ENCODE measurements around the gene ARAP2.

ARAP2 gene

DNA sequence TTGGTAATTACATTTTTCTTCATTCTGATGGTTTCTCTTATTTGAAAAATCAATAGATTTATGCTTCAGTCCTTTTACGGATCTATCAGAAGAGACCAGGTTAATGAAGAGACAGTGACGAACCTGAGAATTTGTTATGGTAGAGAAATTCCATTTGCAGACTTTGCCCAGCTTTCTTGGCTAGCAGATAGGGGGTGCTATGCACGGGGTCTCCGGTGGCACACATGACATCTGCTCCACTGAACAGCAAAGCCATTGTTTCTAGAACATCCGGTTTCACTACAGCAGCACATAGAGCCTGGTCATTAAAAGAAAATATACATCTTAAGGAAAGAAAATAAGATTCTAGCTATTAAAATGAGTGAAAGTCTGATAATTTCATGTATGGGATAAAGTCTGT, 85.1 kb downstream of the ARAP2 start:
- no peak overlapping the region for H3K4me2 ChIP-seq
- no peaks in the 10 kb centered on the region for H3K9me3 ChIP-seq (replicated peaks in 1 of 11)
- H3K27me3 ChIP-seq: no peaks in the 10 kb centered on the region
- no peak for TF ChIP-seq Cebpa-rat (IDR thresholded peaks at IDR 0.05)
- H3K4me3 ChIP-seq: no peak overlapping the region
- peaks cover 0 to 3% (median 0%) of the 10 kb centered on the region in 10 experiments; a peak in 2 of 20 replicates for H3K4me1 ChIP-seq
- peaks cover 0 to 92% (median 8%) of the 10 kb centered on the region in 11 experiments; a peak in 10 of 22 replicates for H4K20me1 ChIP-seq
- H3K27ac ChIP-seq: no peak overlapping the region
- H3K36me3 ChIP-seq: peaks cover 78 to 98% (median 91%) of the 10 kb centered on the region in 11 experiments
- no peak overlapping the region for H3K9ac ChIP-seq

DNA sequence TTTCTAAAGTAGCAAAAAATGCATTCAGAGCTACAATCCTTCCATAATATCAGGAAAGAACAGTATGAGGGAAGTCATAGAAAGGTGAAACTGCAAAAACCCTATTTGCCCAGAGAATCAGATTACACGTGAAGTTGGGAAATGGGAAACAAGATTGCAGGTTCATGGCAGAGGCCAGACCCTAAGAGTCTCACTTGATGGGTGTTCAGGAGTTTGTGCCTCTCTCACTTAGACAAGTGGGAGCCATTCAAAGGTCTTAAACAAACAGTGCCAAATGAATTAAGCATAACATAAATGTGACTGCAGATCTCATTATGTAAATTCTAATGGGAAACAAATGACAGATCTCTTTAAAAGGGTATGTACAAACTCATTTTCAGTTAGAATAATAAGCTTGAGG, 91.6 kb downstream of the ARAP2 start:
- Histone ChIP-seq H3K36me3 (peaks cover 63 to 98% (median 84%) of the 10 kb centered on the region in 11 experiments), H3K27ac (no peak overlapping the region), H3K9me3 (replicated peaks in 1 of 11) (no peaks in the 10 kb centered on the region), H3K4me2 (no peak overlapping the region), H4K20me1 (peaks cover 0 to 93% (median 21%) of the 10 kb centered on the region in 11 experiments; a peak in 12 of 22 replicates), H3K9ac (no peak overlapping the region), H3K4me1 (peaks cover 0 to 3% (median 0%) of the 10 kb centered on the region in 10 experiments; a peak in 2 of 20 replicates), H3K4me3 (no peak overlapping the region), H3K27me3 (no peaks in the 10 kb centered on the region)
- TF ChIP-seq Cebpa-rat (IDR thresholded peaks at IDR 0.05): no peak

DNA sequence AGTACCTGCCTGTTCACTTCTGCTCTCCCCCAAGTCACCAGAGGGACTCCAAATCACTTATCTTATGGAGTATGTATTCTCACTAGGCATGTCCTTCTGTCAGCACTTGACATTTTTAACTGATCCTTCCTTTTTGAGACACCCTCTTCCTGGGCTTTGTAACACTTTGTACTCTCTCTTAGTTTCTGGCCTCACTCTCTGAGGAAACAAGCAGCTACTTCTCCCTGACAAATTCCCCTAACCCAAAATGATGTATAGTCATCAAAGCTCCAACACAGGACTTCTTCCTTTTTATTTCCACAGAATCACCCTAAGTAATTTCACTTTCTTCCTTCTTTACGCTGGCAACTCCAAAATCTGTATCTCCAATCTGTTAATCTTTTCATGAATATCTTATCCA, 101.8 kb downstream of the ARAP2 start:
- TF ChIP-seq Cebpa-rat (IDR thresholded peaks at IDR 0.05): no peak
- H3K9me3 ChIP-seq (replicated peaks in 1 of 11): no peaks in the 10 kb centered on the region
- peaks cover 0 to 24% (median 0%) of the 10 kb centered on the region in 10 experiments; a peak in 3 of 20 replicates for H3K4me1 ChIP-seq
- no peaks in the 10 kb centered on the region for H3K27me3 ChIP-seq
- peak overlapping the region in 2 of 11 experiments; percentile 10 to 11; a peak in 1 of 22 replicates for H3K27ac ChIP-seq
- H3K9ac ChIP-seq: no peak overlapping the region
- no peak overlapping the region for H3K4me3 ChIP-seq
- peaks cover 60 to 100% (median 92%) of the 10 kb centered on the region in 11 experiments for H3K36me3 ChIP-seq
- no peak overlapping the region; a peak in 2 of 22 replicates for H3K4me2 ChIP-seq
- peaks cover 0 to 99% (median 20%) of the 10 kb centered on the region in 11 experiments; a peak in 13 of 22 replicates for H4K20me1 ChIP-seq

DNA sequence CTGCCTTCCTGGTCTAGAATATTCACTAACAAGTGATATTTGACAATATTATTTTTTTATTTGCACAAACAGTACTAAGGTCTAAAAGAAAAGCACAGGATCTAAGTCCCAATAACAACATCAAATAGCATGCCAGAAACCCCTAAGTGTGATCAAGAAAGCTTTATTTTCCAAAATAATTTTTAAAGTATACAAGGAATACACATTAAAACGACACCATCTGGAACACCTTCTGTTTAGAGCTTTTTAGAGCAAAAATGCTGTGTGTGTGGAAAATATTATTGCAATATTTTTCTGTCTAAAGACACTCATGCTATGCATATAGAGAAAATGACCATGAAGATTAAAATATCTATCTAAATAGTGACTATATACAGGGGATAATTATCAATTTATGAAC, 103.1 kb downstream of the ARAP2 start:
- Histone ChIP-seq H3K27ac (no peak overlapping the region), H3K27me3 (no peaks in the 10 kb centered on the region), H3K36me3 (peaks cover 48 to 100% (median 92%) of the 10 kb centered on the region in 11 experiments), H3K4me2 (no peak overlapping the region), H3K4me3 (no peak overlapping the region), H4K20me1 (peaks cover 0 to 99% (median 27%) of the 10 kb centered on the region in 11 experiments; a peak in 13 of 22 replicates), H3K9ac (no peak overlapping the region), H3K4me1 (peaks cover 0 to 24% (median 0%) of the 10 kb centered on the region in 10 experiments; a peak in 3 of 20 replicates), H3K9me3 (replicated peaks in 1 of 11) (no peaks in the 10 kb centered on the region)
- TF ChIP-seq Cebpa-rat (IDR thresholded peaks at IDR 0.05): no peak

DNA sequence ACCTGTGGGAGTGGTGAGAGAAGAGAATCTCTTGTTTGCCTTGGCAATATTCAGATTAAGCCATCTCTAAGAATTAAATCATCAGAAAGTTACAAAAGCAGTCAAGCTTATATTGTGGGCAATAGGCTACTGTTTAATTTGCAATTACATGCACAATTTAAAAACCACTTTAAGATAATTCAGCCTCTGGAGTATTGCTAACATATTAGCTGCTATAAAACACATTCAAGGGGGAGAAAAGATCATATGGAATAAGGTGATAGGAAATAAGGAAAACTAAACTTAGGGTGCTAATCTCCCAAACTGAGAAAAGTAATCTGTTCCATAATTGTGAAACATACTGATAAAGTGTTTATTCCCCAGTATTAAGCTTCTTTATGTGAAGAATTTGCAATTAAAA, 103.9 kb downstream of the ARAP2 start:
- Histone ChIP-seq H3K4me1 (peaks cover 0 to 24% (median 0%) of the 10 kb centered on the region in 10 experiments; a peak in 4 of 20 replicates), H3K27ac (no peak overlapping the region), H3K9ac (no peak overlapping the region), H4K20me1 (peaks cover 0 to 99% (median 23%) of the 10 kb centered on the region in 11 experiments; a peak in 13 of 22 replicates), H3K4me3 (no peak overlapping the region), H3K36me3 (peaks cover 40 to 100% (median 92%) of the 10 kb centered on the region in 11 experiments), H3K27me3 (no peaks in the 10 kb centered on the region), H3K4me2 (no peak overlapping the region), H3K9me3 (replicated peaks in 1 of 11) (no peaks in the 10 kb centered on the region)
- TF ChIP-seq Cebpa-rat (IDR thresholded peaks at IDR 0.05): no peak

DNA sequence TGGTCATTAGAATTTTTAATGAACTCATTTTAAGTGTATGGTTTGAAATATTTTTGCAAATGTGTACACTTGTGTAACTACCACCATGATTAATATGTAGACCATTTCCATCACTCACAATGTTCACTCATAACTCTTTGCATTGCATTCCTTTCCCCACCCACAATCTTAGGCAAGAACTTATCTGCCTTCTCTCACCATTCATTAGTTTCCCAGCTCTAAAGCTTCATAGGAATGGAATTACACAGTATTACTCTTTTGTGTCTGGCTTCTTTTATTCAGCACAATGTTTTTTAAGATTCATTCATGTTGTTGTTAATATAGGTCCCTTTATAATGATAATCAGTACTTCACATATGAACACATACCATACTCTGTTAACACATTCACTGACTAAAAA, 106.1 kb downstream of the ARAP2 start:
- H3K4me1 ChIP-seq: peaks cover 14 to 37% (median 20%) of the 10 kb centered on the region in 10 experiments
- no peaks in the 10 kb centered on the region for H3K9me3 ChIP-seq (replicated peaks in 1 of 11)
- H3K9ac ChIP-seq: no peak overlapping the region
- no peak overlapping the region for H3K4me2 ChIP-seq
- H3K27me3 ChIP-seq: no peaks in the 10 kb centered on the region
- peaks cover 0 to 99% (median 37%) of the 10 kb centered on the region in 11 experiments; a peak in 15 of 22 replicates for H4K20me1 ChIP-seq
- no peak overlapping the region for H3K4me3 ChIP-seq
- H3K27ac ChIP-seq: no peak overlapping the region
- H3K36me3 ChIP-seq: peaks cover 25 to 92% (median 80%) of the 10 kb centered on the region in 11 experiments; a peak in 21 of 22 replicates
- TF ChIP-seq Cebpa-rat (IDR thresholded peaks at IDR 0.05): no peak

DNA sequence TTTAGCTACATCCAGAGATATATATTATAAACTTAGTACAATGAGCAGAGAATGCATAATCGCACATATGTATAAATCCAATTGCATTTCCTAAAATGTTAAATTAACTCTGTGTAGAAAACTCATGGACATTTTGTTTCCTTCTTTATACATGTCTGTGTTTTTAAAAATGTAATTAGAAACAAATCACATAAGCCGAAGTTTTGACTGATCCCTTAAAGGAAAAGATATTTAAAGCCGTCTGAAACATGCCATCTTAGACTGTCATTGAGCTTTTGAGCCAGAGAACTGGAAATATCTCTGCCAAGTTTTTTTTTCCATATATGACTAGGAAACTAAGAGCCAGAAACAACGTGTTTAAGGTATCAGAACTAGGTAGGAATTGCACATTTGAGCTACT, 107.0 kb downstream of the ARAP2 start:
- TF ChIP-seq Cebpa-rat (IDR thresholded peaks at IDR 0.05): no peak
- no peak overlapping the region for H3K27ac ChIP-seq
- peaks cover 0 to 99% (median 34%) of the 10 kb centered on the region in 11 experiments; a peak in 15 of 22 replicates for H4K20me1 ChIP-seq
- no peak overlapping the region for H3K4me2 ChIP-seq
- peaks cover 27 to 92% (median 81%) of the 10 kb centered on the region in 11 experiments; a peak in 21 of 22 replicates for H3K36me3 ChIP-seq
- H3K9ac ChIP-seq: no peak overlapping the region
- H3K4me3 ChIP-seq: no peak overlapping the region
- no peaks in the 10 kb centered on the region for H3K27me3 ChIP-seq
- H3K9me3 ChIP-seq (replicated peaks in 1 of 11): no peaks in the 10 kb centered on the region
- H3K4me1 ChIP-seq: peaks cover 14 to 37% (median 21%) of the 10 kb centered on the region in 10 experiments

DNA sequence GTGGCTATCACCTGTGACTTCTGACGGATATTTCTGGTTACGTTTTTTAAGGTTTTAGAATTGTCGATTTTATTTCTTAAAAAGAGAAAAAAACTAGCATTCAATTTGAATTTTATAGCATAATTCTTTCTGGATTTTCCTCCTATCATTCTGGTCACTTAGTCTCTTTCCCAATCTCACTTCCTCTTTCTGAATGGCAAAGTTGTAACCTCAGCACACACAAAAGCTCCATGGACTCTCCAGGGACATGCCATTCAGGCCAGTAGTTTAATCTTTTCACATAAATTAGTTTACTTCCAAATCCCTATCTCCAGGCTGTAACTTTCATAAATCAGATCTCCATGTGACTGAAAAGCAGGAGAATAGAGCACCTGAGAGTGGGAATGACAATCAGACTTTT, 110.7 kb downstream of the ARAP2 start:
- Histone ChIP-seq H3K27ac (peak overlapping the region in 9 of 11 experiments; percentile 9 to 48 (median 33); a peak in 9 of 22 replicates), H3K27me3 (no peaks in the 10 kb centered on the region), H4K20me1 (peaks cover 0 to 97% (median 37%) of the 10 kb centered on the region in 11 experiments; a peak in 15 of 22 replicates), H3K9me3 (replicated peaks in 1 of 11) (no peaks in the 10 kb centered on the region), H3K4me3 (no peak overlapping the region), H3K9ac (no peak overlapping the region), H3K4me2 (peak overlapping the region; percentile 13 to 57 (median 45); a peak in 20 of 22 replicates), H3K4me1 (peaks cover 14 to 65% (median 29%) of the 10 kb centered on the region in 10 experiments), H3K36me3 (peaks cover 30 to 96% (median 84%) of the 10 kb centered on the region in 11 experiments)
- TF ChIP-seq Cebpa-rat (IDR thresholded peaks at IDR 0.05): peak in 1 of 11 experiments; percentile 51; a peak in 1 of 22 replicates

DNA sequence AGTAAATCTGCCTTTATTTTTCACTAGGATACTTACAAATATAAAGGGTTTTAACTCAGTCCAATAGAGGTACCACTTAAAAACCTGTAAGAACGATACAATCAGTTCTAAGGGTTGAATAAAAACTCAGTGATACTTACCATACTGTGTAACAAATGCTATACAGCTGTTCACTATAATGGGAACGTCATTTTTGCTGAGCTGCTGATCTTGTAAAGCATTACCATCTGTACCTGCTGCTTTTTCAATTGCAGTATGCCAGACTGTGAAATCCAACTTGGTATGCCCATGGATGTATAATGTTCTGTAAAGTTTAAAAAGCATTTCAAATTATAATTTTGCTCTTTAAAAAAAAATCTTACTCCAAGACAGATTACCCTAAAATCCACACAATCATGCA, 111.2 kb downstream of the ARAP2 start:
- H3K27me3 ChIP-seq: no peaks in the 10 kb centered on the region
- peak overlapping the region in 9 of 11 experiments; percentile 9 to 48 (median 33); a peak in 9 of 22 replicates for H3K27ac ChIP-seq
- TF ChIP-seq Cebpa-rat (IDR thresholded peaks at IDR 0.05): no peak
- H3K4me1 ChIP-seq: peaks cover 14 to 65% (median 29%) of the 10 kb centered on the region in 10 experiments
- peaks cover 34 to 96% (median 84%) of the 10 kb centered on the region in 11 experiments for H3K36me3 ChIP-seq
- no peak overlapping the region for H3K9ac ChIP-seq
- H4K20me1 ChIP-seq: peaks cover 0 to 97% (median 35%) of the 10 kb centered on the region in 11 experiments; a peak in 15 of 22 replicates
- peak overlapping the region in 4 of 11 experiments; percentile 37 to 56 (median 46); a peak in 6 of 22 replicates for H3K4me2 ChIP-seq
- no peaks in the 10 kb centered on the region for H3K9me3 ChIP-seq (replicated peaks in 1 of 11)
- H3K4me3 ChIP-seq: no peak overlapping the region
